SW480 (cell line): ENCODE measurements around the gene KCNH5.

Source experiments
- DNase-seq: peaks from one replicate; pipeline ENCODE4 v3.0.0-alpha.2; 2016; ENCODE audit warnings: low spot score

KCNH5 gene

GRCh38 chr14:63045234-63045611 is at the start of gene KCNH5:
KCNH5 (minus strand) TSS chr14:63045458; CDS start chr14:63045186, 272 bp downstream.
- DNase-seq = no peak

- DNase-seq = no peak
Observed at GRCh38 chr14:63091394-63091996, 46.2 kb upstream of the KCNH5 start.

GRCh38 chr14:63088865-63089264 is 43.6 kb upstream of the KCNH5 start:
- DNase-seq = no peak

- DNase-seq = no peak
Observed at GRCh38 chr14:63078569-63078968, 33.3 kb upstream of the KCNH5 start.

GRCh38 chr14:63076488-63076887 is 31.2 kb upstream of the KCNH5 start:
- DNase-seq = no peak

- no peak for DNase-seq
Observed at GRCh38 chr14:63055631-63056030, 10.4 kb upstream of the KCNH5 start.

- no peak for DNase-seq
Observed at GRCh38 chr14:63051992-63052391, 6.7 kb upstream of the KCNH5 start.

- no peak for DNase-seq
Observed at GRCh38 chr14:63051301-63051700, 6.0 kb upstream of the KCNH5 start.

- no peak for DNase-seq
Observed at GRCh38 chr14:63050694-63051093, 5.4 kb upstream of the KCNH5 start.

- no peak for DNase-seq
Observed at GRCh38 chr14:63046339-63047268, 1.3 kb upstream of the KCNH5 start.

- no peak for DNase-seq
Observed at GRCh38 chr14:63045612-63046320, 508 bp upstream of the KCNH5 start.

GRCh38 chr14:63039866-63040265 is 5.4 kb downstream of the KCNH5 start:
- peak; percentile 32 for DNase-seq

- DNase-seq = no peak
Observed at GRCh38 chr14:63032641-63033040, 12.6 kb downstream of the KCNH5 start.

- no peak for DNase-seq
Observed at GRCh38 chr14:63032076-63032475, 13.2 kb downstream of the KCNH5 start.

- no peak for DNase-seq
Observed at GRCh38 chr14:63030113-63030512, 15.1 kb downstream of the KCNH5 start.

GRCh38 chr14:63027719-63028118 is 17.5 kb downstream of the KCNH5 start:
- DNase-seq = no peak

GRCh38 chr14:63026491-63026890 is 18.8 kb downstream of the KCNH5 start:
- DNase-seq = no peak

GRCh38 chr14:63014621-63015020 is 30.6 kb downstream of the KCNH5 start:
- DNase-seq = no peak

GRCh38 chr14:63012171-63012570 is 33.1 kb downstream of the KCNH5 start:
- DNase-seq = no peak

GRCh38 chr14:63011623-63012022 is 33.6 kb downstream of the KCNH5 start:
- no peak for DNase-seq

- DNase-seq = no peak
Observed at GRCh38 chr14:63009495-63009894, 35.8 kb downstream of the KCNH5 start.

GRCh38 chr14:63006531-63006930 is 38.7 kb downstream of the KCNH5 start:
- DNase-seq = no peak

GRCh38 chr14:62994096-62994495 is 51.2 kb downstream of the KCNH5 start:
- no peak for DNase-seq
